ENCODE measurements around the gene SPN.
"Not testable (repeated sequence)": the region's sequence is repeated elsewhere in the genome, so short reads cannot be mapped to it uniquely, and the experiment has no call there.

DNA sequence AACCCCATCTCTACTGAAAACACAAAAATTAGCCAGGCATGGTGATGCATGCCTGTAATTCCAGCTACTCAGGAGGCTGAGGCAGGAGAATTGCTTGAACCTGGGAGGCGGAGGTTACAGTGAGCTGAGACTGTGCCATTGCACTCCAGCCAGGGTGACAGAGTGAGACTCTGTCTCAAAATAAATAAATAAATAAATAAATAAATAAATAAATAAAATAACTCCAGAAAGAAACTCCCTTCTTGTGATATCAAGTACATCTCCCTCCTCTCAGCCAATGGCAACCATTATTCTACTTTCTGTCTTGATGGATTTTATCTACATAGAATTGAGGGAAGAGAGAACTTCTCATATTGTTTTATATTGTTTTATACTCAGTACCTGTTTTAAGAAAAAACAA lies 44.1 kb downstream of the SPN start:
- TF ChIP-seq, protein P1, sequence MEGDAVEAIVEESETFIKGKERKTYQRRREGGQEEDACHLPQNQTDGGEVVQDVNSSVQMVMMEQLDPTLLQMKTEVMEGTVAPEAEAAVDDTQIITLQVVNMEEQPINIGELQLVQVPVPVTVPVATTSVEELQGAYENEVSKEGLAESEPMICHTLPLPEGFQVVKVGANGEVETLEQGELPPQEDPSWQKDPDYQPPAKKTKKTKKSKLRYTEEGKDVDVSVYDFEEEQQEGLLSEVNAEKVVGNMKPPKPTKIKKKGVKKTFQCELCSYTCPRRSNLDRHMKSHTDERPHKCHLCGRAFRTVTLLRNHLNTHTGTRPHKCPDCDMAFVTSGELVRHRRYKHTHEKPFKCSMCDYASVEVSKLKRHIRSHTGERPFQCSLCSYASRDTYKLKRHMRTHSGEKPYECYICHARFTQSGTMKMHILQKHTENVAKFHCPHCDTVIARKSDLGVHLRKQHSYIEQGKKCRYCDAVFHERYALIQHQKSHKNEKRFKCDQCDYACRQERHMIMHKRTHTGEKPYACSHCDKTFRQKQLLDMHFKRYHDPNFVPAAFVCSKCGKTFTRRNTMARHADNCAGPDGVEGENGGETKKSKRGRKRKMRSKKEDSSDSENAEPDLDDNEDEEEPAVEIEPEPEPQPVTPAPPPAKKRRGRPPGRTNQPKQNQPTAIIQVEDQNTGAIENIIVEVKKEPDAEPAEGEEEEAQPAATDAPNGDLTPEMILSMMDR (IDR thresholded peaks at IDR 0.05), result not testable (repeated sequence)
- not testable (repeated sequence) for TF ChIP-seq POLR2A (IDR thresholded peaks at IDR 0.05); POLR2AphosphoS5 (IDR thresholded peaks at IDR 0.05; ENCODE audit: insufficient read depth in 1 of 2, low read depth in 1 of 2)

Measured in vagina (tissue), 2 donors.